Measurements from ENCODE around the gene EDEM2. TPM values are rescaled to one million over a fixed set of nuclear protein-coding genes. Genes with fewer than 3 reads are reported as not detected.
A peak's percentile ranks its signal among the peaks of the same experiment; 100 is the strongest.
"Not testable (repeated sequence)": the region's sequence is repeated elsewhere in the genome, so short reads cannot be mapped to it uniquely, and the experiment has no call there.

The EDEM2 gene
- polyA plus RNA-seq, 1 donor from 2014 or later = 13.3 TPM

DNA sequence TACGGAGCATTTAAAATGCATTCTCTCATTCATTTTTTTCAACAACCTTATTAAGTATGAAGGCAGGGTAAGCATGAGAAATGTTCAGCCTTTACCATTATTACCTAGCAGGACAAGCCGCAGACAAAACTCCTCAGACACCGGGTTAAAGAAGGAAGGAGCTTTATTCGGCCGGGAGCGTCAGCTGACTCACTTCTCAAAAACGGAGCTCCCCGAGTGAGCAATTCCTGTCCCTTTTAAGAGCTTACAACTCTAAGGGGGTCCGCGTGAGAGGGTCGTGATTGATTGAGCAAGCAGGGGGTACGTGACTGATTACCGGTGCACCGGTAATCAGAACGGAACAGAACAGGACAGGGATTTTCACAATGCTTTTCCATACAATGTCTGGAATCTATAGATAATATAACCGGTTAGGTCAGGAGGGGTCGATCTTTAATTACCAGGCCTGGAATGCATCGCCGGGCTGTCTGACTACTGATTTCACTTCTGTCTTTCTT lies 487 bp upstream of the EDEM2 start:
- not testable (repeated sequence) for H3F3A ChIP-seq (ENCODE audit: insufficient read depth, low read length, poor library complexity, severe bottlenecking); H4K20me1 ChIP-seq (ENCODE audit: insufficient read depth); H3K9me3 ChIP-seq (ENCODE audit: low read length); H3K27ac ChIP-seq (ENCODE audit: low read length); H3K79me2 ChIP-seq (replicated peaks; ENCODE audit: insufficient read depth, low read length); H3K27me3 ChIP-seq (ENCODE audit: insufficient read depth, low read depth, low read length); H3K9me2 ChIP-seq (ENCODE audit: insufficient read depth, low read length); H3K36me3 ChIP-seq (ENCODE audit: insufficient read depth, low read length)
- Histone ChIP-seq H3K4me2 (ENCODE audit: low read length) (peak overlapping the region; percentile 49), H2AFZ (ENCODE audit: low read depth, low read length) (peak overlapping the region; percentile 16), H3K9ac (ENCODE audit: low read length) (peak overlapping the region; percentile 66), H3K4me3 (ENCODE audit: low read length) (peak overlapping the region; percentile 90)
- peak; percentile 8 for TF ChIP-seq MXI1 (conservative IDR thresholded peaks at IDR 0.05; ENCODE audit: poor library complexity, severe bottlenecking)

DNA sequence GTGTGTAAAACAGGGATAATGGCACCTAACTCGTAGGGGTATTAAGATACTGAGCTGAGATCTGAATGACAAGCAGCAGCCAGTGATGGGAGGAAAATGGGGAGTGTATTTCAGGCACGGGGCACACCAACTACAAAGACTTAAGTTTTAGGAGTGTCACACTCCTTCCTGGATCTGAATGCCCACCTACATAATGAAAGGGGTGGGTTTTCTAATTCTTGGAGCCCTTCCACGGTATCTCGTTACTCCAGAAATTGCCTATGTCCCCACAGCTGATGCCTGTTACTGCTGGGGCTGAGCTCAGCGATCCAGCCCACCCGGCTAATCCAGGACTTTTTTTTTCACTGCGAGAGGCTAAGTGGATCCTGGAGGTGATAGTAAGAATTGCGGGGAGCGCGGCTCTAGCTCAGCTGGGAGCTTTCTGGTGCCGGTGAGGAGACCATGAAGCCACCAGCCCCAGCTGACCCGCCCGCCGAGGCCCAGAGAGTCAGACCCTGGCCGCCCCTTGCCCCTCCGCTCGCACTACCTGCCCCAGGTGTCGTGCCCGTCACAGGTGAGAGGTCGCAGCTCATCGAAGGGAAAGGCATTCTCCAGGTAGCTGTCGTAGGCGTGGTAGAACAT lies 727 bp downstream of the EDEM2 start:
- H2AFZ ChIP-seq (ENCODE audit: low read depth, low read length) = peak overlapping the region; percentile 74
- H3K27me3 ChIP-seq (ENCODE audit: insufficient read depth, low read depth, low read length) = no peaks in the 10 kb centered on the region
- H3K9me2 ChIP-seq (ENCODE audit: insufficient read depth, low read length) = no peaks in the 10 kb centered on the region
- no peaks in the 10 kb centered on the region for H3K79me2 ChIP-seq (replicated peaks; ENCODE audit: insufficient read depth, low read length)
- no peak for TF ChIP-seq EZH2 (IDR thresholded peaks at IDR 0.05; ENCODE audit: borderline replicate concordance, insufficient read depth, low read length, poor library complexity, severe bottlenecking)
- H3K9ac ChIP-seq (ENCODE audit: low read length) = peak overlapping the region; percentile 66
- no peaks in the 10 kb centered on the region for H3K36me3 ChIP-seq (ENCODE audit: insufficient read depth, low read length)
- no peaks in the 10 kb centered on the region for H3K9me3 ChIP-seq (ENCODE audit: low read length)
- H4K20me1 ChIP-seq (ENCODE audit: insufficient read depth) = no peaks in the 10 kb centered on the region
- peak overlapping the region; percentile 65 for H3K4me2 ChIP-seq (ENCODE audit: low read length)
- no peaks in the 10 kb centered on the region for H3F3A ChIP-seq (ENCODE audit: insufficient read depth, low read length, poor library complexity, severe bottlenecking)
- peak overlapping the region; percentile 90 for H3K4me3 ChIP-seq (ENCODE audit: low read length)
- H3K27ac ChIP-seq (ENCODE audit: low read length) = peak overlapping the region; percentile 58

DNA sequence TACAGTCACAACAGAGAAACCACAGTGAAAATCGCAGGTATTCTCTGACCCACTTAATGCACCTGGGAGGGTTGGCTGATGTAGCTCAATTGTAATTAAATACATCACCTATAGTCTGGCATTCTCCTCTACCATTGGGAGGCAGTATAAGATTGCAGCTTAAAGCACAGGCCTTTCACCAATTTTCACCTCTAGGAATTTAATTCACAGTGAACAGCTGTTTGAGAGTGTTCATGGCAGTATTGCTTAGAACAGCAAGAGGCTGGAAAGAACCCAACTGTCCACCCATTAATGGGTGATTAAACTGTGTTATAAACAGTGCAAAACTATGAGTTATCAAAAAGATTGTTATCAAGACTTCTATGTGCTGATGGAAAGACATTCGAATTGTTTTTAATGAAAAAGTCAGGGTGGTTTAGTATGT lies 2.0 kb downstream of the EDEM2 start:
- H3K9ac ChIP-seq (ENCODE audit: low read length) = no peak overlapping the region
- H3K9me3 ChIP-seq (ENCODE audit: low read length) = no peaks in the 10 kb centered on the region
- no peaks in the 10 kb centered on the region for H4K20me1 ChIP-seq (ENCODE audit: insufficient read depth)
- TF ChIP-seq SMC3 (conservative IDR thresholded peaks at IDR 0.05; ENCODE audit: poor library complexity) = peak; percentile 81
- TF ChIP-seq MXI1 (conservative IDR thresholded peaks at IDR 0.05; ENCODE audit: poor library complexity, severe bottlenecking) = no peak
- TF ChIP-seq RAD21 (conservative IDR thresholded peaks at IDR 0.05) = peak; percentile 86
- TF ChIP-seq, protein P1, sequence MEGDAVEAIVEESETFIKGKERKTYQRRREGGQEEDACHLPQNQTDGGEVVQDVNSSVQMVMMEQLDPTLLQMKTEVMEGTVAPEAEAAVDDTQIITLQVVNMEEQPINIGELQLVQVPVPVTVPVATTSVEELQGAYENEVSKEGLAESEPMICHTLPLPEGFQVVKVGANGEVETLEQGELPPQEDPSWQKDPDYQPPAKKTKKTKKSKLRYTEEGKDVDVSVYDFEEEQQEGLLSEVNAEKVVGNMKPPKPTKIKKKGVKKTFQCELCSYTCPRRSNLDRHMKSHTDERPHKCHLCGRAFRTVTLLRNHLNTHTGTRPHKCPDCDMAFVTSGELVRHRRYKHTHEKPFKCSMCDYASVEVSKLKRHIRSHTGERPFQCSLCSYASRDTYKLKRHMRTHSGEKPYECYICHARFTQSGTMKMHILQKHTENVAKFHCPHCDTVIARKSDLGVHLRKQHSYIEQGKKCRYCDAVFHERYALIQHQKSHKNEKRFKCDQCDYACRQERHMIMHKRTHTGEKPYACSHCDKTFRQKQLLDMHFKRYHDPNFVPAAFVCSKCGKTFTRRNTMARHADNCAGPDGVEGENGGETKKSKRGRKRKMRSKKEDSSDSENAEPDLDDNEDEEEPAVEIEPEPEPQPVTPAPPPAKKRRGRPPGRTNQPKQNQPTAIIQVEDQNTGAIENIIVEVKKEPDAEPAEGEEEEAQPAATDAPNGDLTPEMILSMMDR (IDR thresholded peaks at IDR 0.05; ENCODE audit: poor library complexity, severe bottlenecking) = peak; percentile 86
- H3K9me2 ChIP-seq (ENCODE audit: insufficient read depth, low read length) = no peaks in the 10 kb centered on the region
- H2AFZ ChIP-seq (ENCODE audit: low read depth, low read length) = no peak overlapping the region
- no peak overlapping the region for H3K4me3 ChIP-seq (ENCODE audit: low read length)
- no peaks in the 10 kb centered on the region for H3K79me2 ChIP-seq (replicated peaks; ENCODE audit: insufficient read depth, low read length)
- H3K36me3 ChIP-seq (ENCODE audit: insufficient read depth, low read length) = no peaks in the 10 kb centered on the region
- no peak overlapping the region for H3K27ac ChIP-seq (ENCODE audit: low read length)
- no peaks in the 10 kb centered on the region for H3F3A ChIP-seq (ENCODE audit: insufficient read depth, low read length, poor library complexity, severe bottlenecking)
- no peaks in the 10 kb centered on the region for H3K27me3 ChIP-seq (ENCODE audit: insufficient read depth, low read depth, low read length)
- no peak overlapping the region for H3K4me2 ChIP-seq (ENCODE audit: low read length)

DNA sequence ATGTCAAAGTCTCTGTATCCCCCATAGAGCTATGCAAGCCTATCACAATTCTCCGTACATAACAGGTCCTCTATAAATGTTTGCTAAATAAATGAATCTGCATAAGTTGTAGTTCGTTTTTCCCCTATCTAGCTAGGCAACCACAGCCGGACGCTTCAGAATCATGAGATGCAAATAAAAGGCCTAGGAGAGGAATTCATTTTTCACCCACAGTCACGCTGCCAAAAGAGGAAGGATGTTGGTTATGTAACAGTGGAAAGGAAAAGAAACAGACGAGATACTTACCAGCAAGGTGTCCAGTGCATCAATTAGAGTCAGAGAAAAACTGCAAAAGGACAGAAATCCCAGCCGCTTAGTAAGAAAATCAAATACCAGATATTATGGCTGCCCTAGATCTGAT lies 2.4 kb downstream of the EDEM2 start:
- H3K36me3 ChIP-seq (ENCODE audit: insufficient read depth, low read length) = no peaks in the 10 kb centered on the region
- no peak overlapping the region for H3K27ac ChIP-seq (ENCODE audit: low read length)
- H4K20me1 ChIP-seq (ENCODE audit: insufficient read depth) = no peaks in the 10 kb centered on the region
- H3K4me3 ChIP-seq (ENCODE audit: low read length) = no peak overlapping the region
- TF ChIP-seq EZH2 (IDR thresholded peaks at IDR 0.05; ENCODE audit: borderline replicate concordance, insufficient read depth, low read length, poor library complexity, severe bottlenecking) = no peak
- TF ChIP-seq MXI1 (conservative IDR thresholded peaks at IDR 0.05; ENCODE audit: poor library complexity, severe bottlenecking) = no peak
- TF ChIP-seq TAF1 (IDR thresholded peaks at IDR 0.05; ENCODE audit: low read depth) = no peak
- TF ChIP-seq RAD21 (conservative IDR thresholded peaks at IDR 0.05) = no peak
- TF ChIP-seq SMC3 (conservative IDR thresholded peaks at IDR 0.05; ENCODE audit: poor library complexity) = no peak
- TF ChIP-seq, protein P1 (IDR thresholded peaks at IDR 0.05; ENCODE audit: poor library complexity, severe bottlenecking) = no peak
- TF ChIP-seq, protein P2, sequence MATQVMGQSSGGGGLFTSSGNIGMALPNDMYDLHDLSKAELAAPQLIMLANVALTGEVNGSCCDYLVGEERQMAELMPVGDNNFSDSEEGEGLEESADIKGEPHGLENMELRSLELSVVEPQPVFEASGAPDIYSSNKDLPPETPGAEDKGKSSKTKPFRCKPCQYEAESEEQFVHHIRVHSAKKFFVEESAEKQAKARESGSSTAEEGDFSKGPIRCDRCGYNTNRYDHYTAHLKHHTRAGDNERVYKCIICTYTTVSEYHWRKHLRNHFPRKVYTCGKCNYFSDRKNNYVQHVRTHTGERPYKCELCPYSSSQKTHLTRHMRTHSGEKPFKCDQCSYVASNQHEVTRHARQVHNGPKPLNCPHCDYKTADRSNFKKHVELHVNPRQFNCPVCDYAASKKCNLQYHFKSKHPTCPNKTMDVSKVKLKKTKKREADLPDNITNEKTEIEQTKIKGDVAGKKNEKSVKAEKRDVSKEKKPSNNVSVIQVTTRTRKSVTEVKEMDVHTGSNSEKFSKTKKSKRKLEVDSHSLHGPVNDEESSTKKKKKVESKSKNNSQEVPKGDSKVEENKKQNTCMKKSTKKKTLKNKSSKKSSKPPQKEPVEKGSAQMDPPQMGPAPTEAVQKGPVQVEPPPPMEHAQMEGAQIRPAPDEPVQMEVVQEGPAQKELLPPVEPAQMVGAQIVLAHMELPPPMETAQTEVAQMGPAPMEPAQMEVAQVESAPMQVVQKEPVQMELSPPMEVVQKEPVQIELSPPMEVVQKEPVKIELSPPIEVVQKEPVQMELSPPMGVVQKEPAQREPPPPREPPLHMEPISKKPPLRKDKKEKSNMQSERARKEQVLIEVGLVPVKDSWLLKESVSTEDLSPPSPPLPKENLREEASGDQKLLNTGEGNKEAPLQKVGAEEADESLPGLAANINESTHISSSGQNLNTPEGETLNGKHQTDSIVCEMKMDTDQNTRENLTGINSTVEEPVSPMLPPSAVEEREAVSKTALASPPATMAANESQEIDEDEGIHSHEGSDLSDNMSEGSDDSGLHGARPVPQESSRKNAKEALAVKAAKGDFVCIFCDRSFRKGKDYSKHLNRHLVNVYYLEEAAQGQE (IDR thresholded peaks at IDR 0.05; ENCODE audit: borderline replicate concordance) = no peak
- TF ChIP-seq POLR2AphosphoS5 (IDR thresholded peaks at IDR 0.05) = no peak
- TF ChIP-seq EP300 (conservative IDR thresholded peaks at IDR 0.05; ENCODE audit: poor library complexity, severe bottlenecking) = no peak
- no peaks in the 10 kb centered on the region for H3K9me3 ChIP-seq (ENCODE audit: low read length)
- no peak overlapping the region for H3K4me2 ChIP-seq (ENCODE audit: low read length)
- H3K27me3 ChIP-seq (ENCODE audit: insufficient read depth, low read depth, low read length) = no peaks in the 10 kb centered on the region
- H2AFZ ChIP-seq (ENCODE audit: low read depth, low read length) = no peak overlapping the region
- no peaks in the 10 kb centered on the region for H3K79me2 ChIP-seq (replicated peaks; ENCODE audit: insufficient read depth, low read length)
- H3K9ac ChIP-seq (ENCODE audit: low read length) = no peak overlapping the region
- no peaks in the 10 kb centered on the region for H3K9me2 ChIP-seq (ENCODE audit: insufficient read depth, low read length)
- no peaks in the 10 kb centered on the region for H3F3A ChIP-seq (ENCODE audit: insufficient read depth, low read length, poor library complexity, severe bottlenecking)

All from neural cell (in vitro differentiated cells).